HEK293T (cell line): Measurements from ENCODE around the gene NBEA.

Experiments used
- BHLHE40 ChIP-seq: fragments of 450-650 bp; IDR thresholded peaks from 2 replicates; pipeline ENCODE4 v1.6.1; 2016; ENCODE audit warnings: mild to moderate bottlenecking, moderate library complexity, borderline replicate concordance
- ELF4 ChIP-seq: fragments of 450-650 bp; IDR thresholded peaks from 2 replicates; pipeline ENCODE4 v1.6.1; 2017; ENCODE audit warnings: antibody characterized with exemption
- FOXK2 ChIP-seq: fragments of 450-650 bp; IDR thresholded peaks from 2 replicates; pipeline ENCODE4 v1.6.1; 2016; ENCODE audit warnings: mild to moderate bottlenecking
- L3MBTL2 ChIP-seq: fragments of 450-650 bp; conservative IDR thresholded peaks from 2 replicates; pipeline ENCODE4 v1.6.1; 2016; ENCODE audit warnings: mild to moderate bottlenecking
- SP1 ChIP-seq: fragments of 450-650 bp; IDR thresholded peaks from 2 replicates; pipeline ENCODE4 v1.6.1; 2017
- TARDBP ChIP-seq: fragments of 450-650 bp; IDR thresholded peaks from 2 replicates; pipeline ENCODE4 v1.6.1; 2016

DNA sequence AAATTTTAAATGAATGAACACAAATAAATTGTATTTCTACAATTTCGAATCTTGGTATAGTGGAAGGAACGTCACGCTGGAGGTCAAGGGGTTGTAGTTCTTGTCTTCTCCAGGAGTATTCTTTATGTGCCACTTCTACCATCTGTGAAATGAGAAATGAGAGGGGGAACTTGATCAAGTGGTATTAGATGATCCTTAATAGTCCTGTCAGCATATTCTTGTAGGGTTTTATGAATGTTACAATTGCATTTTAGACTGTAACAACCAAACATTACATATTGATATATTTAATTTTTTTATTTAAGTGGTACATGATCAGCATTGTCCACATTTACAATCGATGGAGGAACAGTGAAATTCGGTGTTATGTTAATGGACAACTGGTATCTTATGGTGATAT lies 113.6 kb downstream of the NBEA start:
- TF ChIP-seq L3MBTL2 (no peak), FOXK2 (no peak), SP1 (no peak), BHLHE40 (no peak), ELF4 (no peak), TARDBP (no peak)
